Motor neuron (in vitro differentiated cells): ENCODE measurements around the gene OTX1. TPM values are rescaled to one million over a fixed set of nuclear protein-coding genes. Genes with fewer than 3 reads are reported as not detected.
A peak's percentile ranks its signal among the peaks of the same experiment; 100 is the strongest.

ENCODE experiments used
- ATAC-seq, 8 experiments: fragments of 200-7000 bp; cut with Tn5 transposase; replicated peaks in 6 of 8; 2 replicates each; pipeline ENCODE4 v1.8.0; 2021; ENCODE audit warnings: mild to moderate bottlenecking in 8 of 8, moderate library complexity in 8 of 8
- H3K27ac ChIP-seq, 2 donors: fragments of 250-450 bp; sonication (Bioruptor Pico); 2 replicates each; pipeline ENCODE4 v1.9.0; 2021; ENCODE audit warnings: antibody characterized with exemption in 2 of 2, mild to moderate bottlenecking in 2 of 2, moderate library complexity in 1 of 2
- H3K4me1 ChIP-seq, 2 donors: fragments of 250-450 bp; sonication (Bioruptor Pico); replicated peaks in 1 of 2; 2 replicates each; pipeline ENCODE4 v1.6.1; 2021; ENCODE audit warnings: antibody characterized with exemption in 2 of 2, mild to moderate bottlenecking in 2 of 2, moderate library complexity in 1 of 2
- H3K4me3 ChIP-seq, 5 donors: fragments of 250-450 bp; sonication (Bioruptor Pico); 2 replicates each; pipeline ENCODE4 v1.9.0; 2021; ENCODE audit warnings: antibody characterized with exemption in 5 of 5, mild to moderate bottlenecking in 5 of 5, moderate library complexity in 4 of 5
- WGBS, 10 experiments: fragments of 450-650 bp; shearing (Covaris generic); methylation state at CpG; one replicate each; pipeline ENCODE4 v1.0.0; 2022; 5-methylcytosine and 5-hydroxymethylcytosine counted together
- in situ Hi-C, 9 experiments: fragments of 400-800 bp; cut with MboI; loops; one replicate each; pipeline ENCODE4 v1.15.0; 2021; ENCODE audit warnings: low sequenced_read_pairs in 9 of 9, low pct_unique_long_range_greater_than_20kb in 2 of 9; ENCODE audit not compliant: unreplicated experiment in 9 of 9
- total RNA-seq, 8 experiments: library from RNA; unstranded; fragments of 300-600 nt; gene quantifications; 2 replicates each; pipeline versions ENCODE4 v1.2.3 to v1.2.4, GENCODE V29; 2022

OTX1 gene
- total RNA-seq, 8 experiments from 2014 or later: 0.14 to 3.6 (median 0.51) TPM

DNA sequence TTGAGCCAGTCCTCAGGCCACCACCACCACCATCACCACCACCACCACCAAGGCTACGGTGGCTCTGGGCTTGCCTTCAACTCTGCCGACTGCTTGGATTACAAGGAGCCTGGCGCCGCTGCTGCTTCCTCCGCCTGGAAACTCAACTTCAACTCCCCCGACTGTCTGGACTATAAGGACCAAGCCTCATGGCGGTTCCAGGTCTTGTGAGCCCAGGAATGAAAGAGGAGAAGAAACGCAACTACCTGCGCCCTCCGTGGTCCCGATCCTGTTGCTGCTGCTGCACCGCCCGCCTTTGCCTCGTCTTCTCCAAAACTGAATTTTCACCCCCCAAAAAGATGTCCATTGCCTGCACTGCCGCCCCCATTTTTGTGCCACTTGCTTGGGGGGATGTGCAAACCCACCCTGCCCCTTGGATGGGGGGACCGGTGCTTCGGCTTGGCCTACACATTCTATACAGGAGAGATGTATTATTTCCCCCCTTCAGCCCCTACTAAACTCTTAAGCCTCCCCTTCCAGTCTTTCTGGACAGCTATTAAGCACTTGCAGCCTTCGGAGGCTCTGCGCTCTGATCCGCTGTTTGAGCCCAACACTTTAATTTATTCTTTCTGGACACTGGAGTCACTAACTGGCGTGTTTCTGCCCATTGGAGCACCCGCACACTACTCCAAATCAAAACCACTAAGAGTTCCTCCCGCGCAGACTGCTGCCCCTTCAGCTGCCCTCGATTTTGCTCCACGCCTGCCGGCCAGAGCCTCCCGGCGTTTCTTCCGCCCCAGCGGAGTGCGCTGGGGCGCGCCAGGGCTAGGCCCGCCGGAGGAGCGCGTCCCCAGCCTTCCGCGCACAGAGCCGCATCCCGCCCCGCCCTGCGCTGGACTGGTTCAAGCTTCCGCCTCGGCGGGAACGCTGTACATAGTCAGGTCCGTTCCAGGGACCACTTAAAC is 5.7 kb downstream of the OTX1 start:
- in situ Hi-C loops: no loop called here
- Histone ChIP-seq H3K4me3 (no peak overlapping the region), H3K4me1 (peaks cover 4 to 10% of the 10 kb centered on the region in 2 donors), H3K27ac (no peak overlapping the region)
- ATAC-seq: peak; percentile 29 to 68 (median 52)
- WGBS, 10 experiments: 0 to 100% (median 14%) methylated on average over 1 to 20 of the region's 49 CpGs; no CpG with 5 or more reads in 2 of the 10 experiments

DNA sequence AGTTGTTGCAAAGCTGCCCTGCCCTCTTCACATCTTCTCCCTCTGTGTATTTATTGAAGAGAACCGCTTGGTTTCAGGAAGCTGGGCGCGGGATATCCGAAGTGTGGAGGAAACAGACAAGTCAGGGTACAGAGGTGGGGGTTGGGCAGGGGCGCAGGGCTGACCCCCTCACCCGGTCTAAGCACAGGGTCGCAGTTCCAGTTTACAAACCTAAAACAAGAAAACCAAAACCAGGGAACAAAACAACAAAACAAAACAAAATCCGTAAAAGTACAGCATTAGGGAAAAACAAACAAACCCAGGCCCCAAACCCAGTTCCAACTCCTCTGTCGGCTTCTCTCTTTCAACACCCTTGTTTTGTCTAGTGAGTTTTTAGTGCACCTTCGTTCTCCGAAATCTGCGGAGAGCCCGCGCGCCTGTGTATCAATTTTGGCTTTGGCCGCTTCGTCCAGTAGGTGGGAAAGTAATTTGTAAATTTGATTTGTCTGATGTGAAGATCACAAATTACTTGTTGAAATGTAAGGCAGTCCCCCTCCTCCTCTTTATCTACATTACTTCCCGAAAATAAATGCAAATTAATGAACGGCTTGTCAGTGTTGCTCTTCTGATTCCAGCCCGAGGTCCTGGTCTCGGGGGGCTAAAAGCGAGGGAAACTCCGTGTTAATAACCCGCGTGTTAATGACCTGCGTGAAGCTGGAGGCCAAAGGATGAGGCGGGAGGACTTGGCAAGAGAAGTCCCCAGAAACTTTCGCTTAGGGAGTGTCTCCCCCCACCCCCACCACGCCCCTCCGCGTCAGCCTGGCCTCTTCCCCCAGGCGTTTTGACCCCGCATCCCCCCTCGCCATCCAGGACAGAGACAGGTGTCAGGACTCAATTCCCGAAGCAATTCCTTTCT is 6.9 kb downstream of the OTX1 start:
- Histone ChIP-seq H3K4me1 (peaks cover 4 to 10% of the 10 kb centered on the region in 2 donors), H3K4me3 (no peak overlapping the region)

DNA sequence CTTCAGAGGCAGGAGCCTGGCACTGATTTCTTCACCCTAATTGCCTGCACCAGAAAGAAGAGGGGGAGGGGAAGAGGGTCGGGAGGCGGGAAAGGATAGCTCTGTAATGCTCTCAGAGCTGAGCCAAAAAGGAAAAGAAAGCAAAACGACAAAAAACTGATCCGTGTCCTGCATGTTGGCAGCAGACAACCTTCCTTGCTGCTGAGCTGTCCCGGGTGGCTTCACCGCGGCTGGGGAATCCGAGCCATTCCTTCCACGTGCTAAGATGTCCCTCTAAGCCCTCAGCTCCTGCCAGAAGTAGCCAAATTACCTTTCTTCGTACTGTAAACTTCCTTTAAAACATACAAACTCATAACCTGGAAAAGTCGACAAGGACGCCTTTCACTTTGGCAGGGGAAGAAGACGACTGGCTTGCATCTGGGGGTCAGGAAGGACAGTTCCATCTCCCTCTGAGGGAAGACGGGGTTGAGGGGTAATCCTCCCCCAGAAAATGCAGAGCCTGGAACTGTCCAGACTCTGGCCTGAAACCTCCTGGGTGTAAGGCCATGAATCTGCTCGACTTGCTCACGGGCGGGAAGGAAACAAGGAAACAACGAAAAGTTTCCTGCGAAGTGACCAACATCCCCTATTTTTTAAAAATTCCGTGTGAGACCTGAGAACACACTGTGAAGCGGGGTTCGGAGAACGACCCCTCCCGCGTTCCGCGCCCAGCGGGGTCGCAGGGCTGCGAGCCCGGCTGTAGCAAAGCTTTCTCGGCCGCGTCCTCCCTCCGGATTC is 7.7 kb downstream of the OTX1 start:
- H3K4me3 ChIP-seq: no peak overlapping the region
- peaks cover 4 to 10% of the 10 kb centered on the region in 2 donors for H3K4me1 ChIP-seq
- H3K27ac ChIP-seq: no peak overlapping the region
- ATAC-seq: peak in 1 of 8 experiments; percentile 5
- in situ Hi-C loops: no loop called here
- 0 to 33% (median 9%) methylated on average over 1 to 25 of the region's 35 CpGs for WGBS, 10 experiments

More for the DNA sequence above, 6.9 kb downstream of the OTX1 start:
- ATAC-seq: no peak
- in situ Hi-C loops: no loop called here
- H3K27ac ChIP-seq: no peak overlapping the region
- WGBS, 10 experiments: 0 to 66% (median 6%) methylated on average over 1 to 21 of the region's 35 CpGs

DNA sequence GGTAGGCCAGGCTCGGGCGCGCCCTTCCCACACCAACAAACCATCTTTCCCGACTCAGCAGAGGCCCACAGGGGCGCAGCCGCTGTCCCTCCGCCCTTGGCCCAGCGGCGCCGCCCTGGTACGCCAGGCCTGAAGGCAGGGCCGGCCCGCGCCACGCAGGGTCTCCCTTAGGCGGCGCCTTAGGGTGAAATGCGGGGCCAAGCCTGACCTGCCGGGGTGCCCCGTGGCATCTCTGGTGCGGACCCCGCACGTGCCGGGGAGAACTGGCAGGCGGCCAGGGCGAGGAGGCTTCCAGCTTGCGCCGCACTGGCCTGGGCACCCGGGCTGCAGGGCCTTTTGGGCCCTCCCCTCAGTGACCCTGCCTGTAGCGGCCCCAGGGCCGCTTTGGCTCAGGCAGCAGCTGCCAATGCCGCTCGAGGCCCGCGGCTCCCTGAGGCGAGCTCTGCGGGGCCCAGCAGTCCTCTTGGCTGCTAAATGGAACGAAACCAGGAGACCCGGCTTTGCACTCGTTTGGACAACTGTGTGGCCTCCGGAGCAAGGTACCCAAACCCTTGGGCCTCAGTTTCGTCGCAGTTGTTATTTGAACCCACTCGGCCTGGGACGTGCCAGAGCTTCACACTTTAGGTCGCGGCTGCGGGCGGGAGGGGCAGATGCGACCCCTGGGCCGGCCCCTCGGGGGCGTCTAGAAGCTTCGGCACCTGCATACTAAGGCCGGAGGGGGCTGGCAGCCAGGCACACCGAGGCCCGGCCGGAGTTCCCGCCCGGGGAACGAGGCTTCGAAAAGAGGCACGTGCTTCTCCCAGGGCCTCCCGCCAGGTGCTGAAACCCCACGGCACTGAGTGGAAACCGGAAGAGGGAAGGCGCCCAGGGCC is 8.5 kb downstream of the OTX1 start:
- 0 to 28% (median 7%) methylated on average over 1 to 15 of the region's 67 CpGs; no CpG with 5 or more reads in 3 of the 10 experiments for WGBS, 10 experiments
- peak; percentile 26 to 75 (median 46) for ATAC-seq

GRCh38 chr2:63059793-63060471 is 9.3 kb downstream of the OTX1 start:
- WGBS, 10 experiments: 0 to 29% (median 5%) methylated on average over 2 to 11 of the region's 39 CpGs
- in situ Hi-C loops: no loop called here
- peak in 4 of 8 experiments; percentile 5 to 24 (median 15) for ATAC-seq

More for the DNA sequence above, 8.5 kb downstream of the OTX1 start:
- H3K4me1 ChIP-seq: peaks cover 4 to 10% of the 10 kb centered on the region in 2 donors
- H3K27ac ChIP-seq: no peak overlapping the region
- H3K4me3 ChIP-seq: no peak overlapping the region
- in situ Hi-C loops: no loop called here

DNA sequence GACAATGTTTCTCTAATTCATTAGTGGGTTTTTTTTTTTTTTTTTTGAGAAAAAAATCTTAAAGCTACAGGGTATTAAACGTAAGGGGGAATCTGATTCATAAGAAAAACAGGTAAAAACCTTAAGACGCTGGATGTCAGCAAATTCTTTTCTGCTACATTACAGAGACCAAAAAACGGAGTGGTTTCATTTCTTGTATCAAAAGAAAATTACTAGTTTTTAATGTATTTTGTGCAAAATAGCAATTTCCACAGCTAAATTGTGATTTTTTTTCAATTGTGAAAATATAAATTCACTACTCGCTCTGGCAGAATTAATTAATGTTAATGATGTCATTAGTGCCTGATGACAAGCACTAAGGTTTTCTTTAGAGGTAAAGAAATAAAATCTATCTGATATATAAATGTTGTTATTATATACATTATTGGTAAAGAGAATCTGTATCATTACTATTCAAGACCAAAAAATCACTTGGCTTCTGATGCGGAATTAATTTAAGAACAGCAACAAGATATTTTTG is 9.9 kb downstream of the OTX1 start:
- 14 to 67% (median 24%) methylated on average over 3 to 5 of the region's 5 CpGs for WGBS, 10 experiments
- in situ Hi-C loops: no loop called here
- Histone ChIP-seq H3K4me1 (peaks cover 3 to 7% of the 10 kb centered on the region in 2 donors), H3K27ac (no peak overlapping the region), H3K4me3 (no peak overlapping the region)
- ATAC-seq: no peak

More at GRCh38 chr2:63059793-63060471, 9.3 kb downstream of the OTX1 start:
- peaks cover 4 to 10% of the 10 kb centered on the region in 2 donors for H3K4me1 ChIP-seq
- H3K4me3 ChIP-seq: no peak overlapping the region
- no peak overlapping the region for H3K27ac ChIP-seq

- no peak for ATAC-seq
- H3K27ac ChIP-seq: no peak overlapping the region
- WGBS, 10 experiments: 13 to 100% (median 57%) methylated on average over 1 of the region's 1 CpG; no CpG with 5 or more reads in 2 of the 10 experiments
- H3K4me1 ChIP-seq: peaks cover 0 to 4% of the 10 kb centered on the region in 2 donors
- in situ Hi-C loops: no loop called here
- no peak overlapping the region for H3K4me3 ChIP-seq
Measured at GRCh38 chr2:63064197-63064596, 13.6 kb downstream of the OTX1 start.

DNA sequence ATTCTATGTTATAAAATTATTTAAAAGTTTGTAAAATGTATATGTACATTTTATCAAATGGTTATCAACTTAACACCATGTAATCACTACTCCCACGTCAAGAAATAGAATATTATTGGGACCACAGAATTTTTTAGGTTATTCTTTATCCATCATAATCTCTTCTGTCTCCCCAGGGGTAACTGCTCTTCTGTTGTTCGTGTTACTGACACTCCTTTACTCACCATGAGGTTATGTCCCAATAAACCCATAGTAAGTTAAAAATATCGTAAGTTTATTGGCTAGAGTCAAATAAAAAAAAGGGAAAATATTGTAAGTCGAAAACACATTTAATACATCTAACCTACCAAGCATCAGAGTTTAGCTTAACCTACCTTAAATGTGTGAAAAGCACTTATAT is 14.0 kb downstream of the OTX1 start:
- WGBS, 10 experiments: 26 to 75% (median 39%) methylated on average over 2 to 4 of the region's 4 CpGs
- in situ Hi-C loops: no loop called here
- Histone ChIP-seq H3K4me1 (peaks cover 0 to under 1% of the 10 kb centered on the region in 2 donors), H3K27ac (no peak overlapping the region), H3K4me3 (no peak overlapping the region)
- no peak for ATAC-seq

- H3K4me3 ChIP-seq: no peak overlapping the region
- no peak for ATAC-seq
- H3K4me1 ChIP-seq: no peaks in the 10 kb centered on the region
- 0 to 73% (median 40%) methylated on average over 2 to 3 of the region's 3 CpGs for WGBS, 10 experiments
- in situ Hi-C loops: no loop called here
- H3K27ac ChIP-seq: no peak overlapping the region
Measured at GRCh38 chr2:63066265-63066664, 15.6 kb downstream of the OTX1 start.

DNA sequence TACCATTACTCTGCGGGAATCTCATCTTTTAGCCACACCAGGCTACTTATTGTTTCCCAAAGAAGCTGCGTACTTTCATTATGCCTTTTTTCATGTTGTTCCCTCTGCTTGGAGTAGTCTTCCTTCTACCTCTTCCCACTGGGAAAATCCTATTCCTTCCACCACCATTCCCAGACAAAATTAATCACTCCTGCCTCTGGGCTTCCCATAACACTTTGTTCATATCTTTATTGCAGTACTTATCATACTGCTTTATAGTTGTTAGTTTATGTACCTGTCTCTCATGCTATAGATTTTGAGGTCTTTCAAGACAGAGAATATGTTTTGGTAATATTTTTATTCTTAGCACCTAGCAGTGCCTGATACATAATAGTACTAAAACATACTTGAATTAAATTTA is 16.2 kb downstream of the OTX1 start:
- ATAC-seq: no peak
- Histone ChIP-seq H3K4me3 (no peak overlapping the region), H3K27ac (no peak overlapping the region), H3K4me1 (no peaks in the 10 kb centered on the region)
- in situ Hi-C loops: no loop called here
- 40 to 90% (median 67%) methylated on average over 1 to 2 of the region's 2 CpGs; no CpG with 5 or more reads in 2 of the 10 experiments for WGBS, 10 experiments

- Histone ChIP-seq H3K27ac (no peak overlapping the region), H3K4me1 (no peaks in the 10 kb centered on the region), H3K4me3 (no peak overlapping the region)
- no peak for ATAC-seq
- 60 to 100% (median 83%) methylated on average over 1 to 2 of the region's 2 CpGs; no CpG with 5 or more reads in 5 of the 10 experiments for WGBS, 10 experiments
- in situ Hi-C loops: no loop called here
Measured at GRCh38 chr2:63071664-63072063, 21.0 kb downstream of the OTX1 start.
